Skin epidermis (tissue), 12 donors: ENCODE results near the gene GEMIN8.

ENCODE experiments used
- H3K27ac ChIP-seq, 21 experiments: fragments of 200-600 bp; sonication (generic) in 11 of 21; one replicate each; pipeline ENCODE4 v1.5.0; 2020; ENCODE audit warnings: mild to moderate bottlenecking in 3 of 21, inconsistent platforms in 2 of 21, moderate library complexity in 2 of 21
- H3K4me3 ChIP-seq, 7 experiments: fragments of 200-600 bp; sonication (generic) in 2 of 7; one replicate each; pipeline ENCODE4 v1.5.0; 2020; ENCODE audit warnings: inconsistent platforms in 2 of 7, mild to moderate bottlenecking in 2 of 7, moderate library complexity in 1 of 7

Gene GEMIN8

GRCh38 chrX:14029425-14030173, at the start of gene GEMIN8:
Gene GEMIN8, minus strand, starts transcription at chrX:14029892. Its CDS starts 8,414 bp downstream, at chrX:14021478.
- Histone ChIP-seq H3K4me3 (peak within 1 kb of the TSS; percentile 45 to 60 (median 53)), H3K27ac (peak within 1 kb of the TSS; percentile 39 to 96 (median 88))

DNA sequence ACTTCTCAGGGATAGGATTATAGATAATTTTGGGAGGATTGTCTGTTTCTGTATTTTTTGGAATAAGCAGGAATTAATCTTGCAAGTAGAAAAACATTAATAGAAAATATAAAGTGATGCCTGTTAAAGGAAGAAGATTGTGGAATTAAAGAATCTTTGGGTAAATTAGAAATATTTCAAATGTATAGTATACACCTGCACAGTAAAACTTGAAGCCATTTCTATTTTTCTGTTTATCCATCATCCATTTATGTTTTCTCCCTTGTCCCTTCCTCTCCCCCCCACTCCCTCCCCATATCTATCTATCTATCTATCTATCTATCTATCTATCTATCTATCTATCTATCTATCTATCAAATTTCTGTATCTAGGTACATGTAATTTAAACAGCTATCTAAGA, 46.9 kb upstream of the GEMIN8 start:
- Histone ChIP-seq H3K27ac (no peak overlapping the region), H3K4me3 (no peak overlapping the region)

DNA sequence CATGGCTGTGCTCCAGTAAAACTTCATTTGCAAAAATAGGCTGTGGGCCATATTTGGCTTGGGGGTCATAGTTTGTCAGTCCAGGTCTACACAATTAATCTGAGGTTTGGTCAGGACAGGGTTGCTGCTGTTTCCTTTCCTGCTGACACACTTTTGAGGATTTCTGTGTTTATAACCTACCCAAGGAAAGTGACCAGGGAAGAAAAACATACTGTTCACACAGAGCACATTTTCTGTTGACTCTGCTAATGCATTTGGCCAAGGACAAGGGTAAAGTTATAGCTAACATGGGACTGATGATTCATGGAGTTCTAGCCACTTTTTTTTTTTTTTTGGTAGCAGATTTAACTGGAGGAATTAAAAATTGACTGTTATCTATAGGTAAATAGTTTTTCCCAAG, 43.9 kb upstream of the GEMIN8 start:
- no peak overlapping the region for H3K4me3 ChIP-seq
- no peak overlapping the region for H3K27ac ChIP-seq

- Histone ChIP-seq H3K27ac (no peak overlapping the region), H3K4me3 (no peak overlapping the region)
Observed at GRCh38 chrX:14073071-14073470, 43.4 kb upstream of the GEMIN8 start.

- Histone ChIP-seq H3K4me3 (no peak overlapping the region), H3K27ac (no peak overlapping the region)
Observed at GRCh38 chrX:14065800-14066199, 36.1 kb upstream of the GEMIN8 start.

- no peak overlapping the region for H3K27ac ChIP-seq
- no peak overlapping the region for H3K4me3 ChIP-seq
Observed at GRCh38 chrX:14064626-14065432, 35.1 kb upstream of the GEMIN8 start.

GRCh38 chrX:14062524-14062923, 32.8 kb upstream of the GEMIN8 start:
- Histone ChIP-seq H3K27ac (no peak overlapping the region), H3K4me3 (no peak overlapping the region)

- no peak overlapping the region for H3K27ac ChIP-seq
- H3K4me3 ChIP-seq = no peak overlapping the region
Observed at GRCh38 chrX:14056206-14056605, 26.5 kb upstream of the GEMIN8 start.

- no peak overlapping the region for H3K4me3 ChIP-seq
- no peak overlapping the region for H3K27ac ChIP-seq
Observed at GRCh38 chrX:14051416-14051815, 21.7 kb upstream of the GEMIN8 start.

- Histone ChIP-seq H3K4me3 (no peak overlapping the region), H3K27ac (no peak overlapping the region)
Observed at GRCh38 chrX:14050709-14051108, 21.0 kb upstream of the GEMIN8 start.

DNA sequence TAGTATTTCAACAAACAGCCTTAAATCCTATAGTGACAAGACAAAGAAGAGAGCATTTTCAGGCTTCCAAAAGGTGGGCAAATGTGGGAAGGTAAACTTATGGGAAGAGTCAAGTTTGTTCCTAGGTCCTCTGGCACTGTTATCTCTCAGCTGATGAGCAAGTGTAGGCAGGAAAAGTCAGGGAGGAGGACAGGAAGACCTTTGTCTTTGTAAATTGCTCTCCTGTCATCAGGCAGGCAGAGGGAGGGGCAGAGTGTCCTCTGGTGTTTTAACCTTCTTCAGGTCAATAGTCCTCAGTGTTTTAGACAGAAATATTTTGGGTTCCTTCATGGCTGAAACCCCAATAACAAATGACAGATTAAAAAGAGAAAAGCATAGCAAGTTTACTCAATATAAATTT, 13.5 kb upstream of the GEMIN8 start:
- no peak overlapping the region for H3K4me3 ChIP-seq

DNA sequence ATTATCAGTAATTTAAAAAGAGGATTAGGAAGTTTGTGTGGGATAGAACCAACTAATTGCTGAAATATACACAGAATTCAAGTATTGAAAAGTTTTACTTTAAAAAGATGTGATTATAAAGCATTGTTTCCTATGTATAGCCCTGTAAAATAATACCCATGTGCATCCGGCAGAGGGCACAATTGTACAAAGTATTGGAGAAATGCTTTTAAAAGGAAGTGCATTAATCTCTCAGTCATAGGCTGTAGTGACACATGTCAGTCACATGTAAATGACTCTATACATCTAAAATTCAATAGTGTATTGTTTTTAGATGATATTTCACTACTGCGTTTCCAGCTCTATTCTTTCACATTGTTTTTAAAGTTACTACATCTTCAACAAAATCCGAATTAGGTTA, 9.7 kb upstream of the GEMIN8 start:
- no peak overlapping the region for H3K4me3 ChIP-seq
- no peak overlapping the region for H3K27ac ChIP-seq

More for the DNA sequence above, 13.5 kb upstream of the GEMIN8 start:
- no peak overlapping the region for H3K27ac ChIP-seq

DNA sequence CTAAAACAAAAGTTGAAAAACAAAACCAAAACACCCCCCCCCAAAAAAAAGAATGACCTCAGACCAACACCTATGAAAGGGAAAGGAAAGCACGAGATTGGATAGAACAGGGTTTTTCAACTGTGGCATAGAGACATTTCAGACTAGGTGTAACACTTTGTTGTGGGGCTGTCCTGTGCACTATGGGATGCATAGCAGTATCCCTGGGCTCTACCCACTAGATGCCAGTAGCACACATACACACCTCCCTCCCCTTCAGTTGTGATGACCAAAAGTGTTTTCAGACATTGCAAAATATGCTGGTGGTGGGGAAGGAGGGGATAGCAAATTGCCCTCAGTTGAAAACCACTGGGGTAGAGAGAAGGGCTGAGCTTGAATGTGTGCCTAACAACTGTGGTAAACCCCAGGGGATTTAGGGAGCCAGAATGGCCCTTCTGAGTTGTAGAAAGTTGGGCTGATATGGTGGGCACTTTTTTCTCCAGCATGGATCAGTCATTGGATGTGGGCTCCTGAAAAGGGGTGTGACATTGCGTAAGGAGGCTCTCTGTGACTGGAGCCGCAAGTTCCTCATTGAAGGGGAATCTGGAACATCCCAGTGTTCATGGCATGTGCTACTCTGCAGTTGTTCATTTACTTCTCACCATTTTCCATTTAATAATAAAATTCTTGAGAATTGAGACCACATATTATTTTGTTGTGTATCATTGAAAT, 8.8 kb upstream of the GEMIN8 start:
- no peak overlapping the region for H3K4me3 ChIP-seq
- no peak overlapping the region for H3K27ac ChIP-seq

DNA sequence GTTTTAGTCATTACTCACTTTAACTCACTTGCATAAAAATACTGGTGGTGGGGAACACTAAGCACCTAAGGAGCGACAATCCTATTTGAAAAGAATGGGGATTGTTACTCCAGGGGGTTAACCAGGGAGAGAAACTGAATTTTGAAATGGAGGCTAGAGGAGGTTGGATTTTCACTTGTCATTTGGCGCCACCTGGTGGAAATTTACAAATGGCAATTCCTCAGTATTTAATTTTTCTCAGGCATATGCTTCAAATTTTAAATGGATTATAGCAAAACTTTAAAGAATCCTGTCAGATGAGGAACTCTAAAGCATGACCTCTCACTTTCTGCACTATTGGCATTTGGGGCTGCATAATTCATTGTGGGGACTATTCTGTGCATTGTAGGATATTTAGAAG, 2.7 kb upstream of the GEMIN8 start:
- Histone ChIP-seq H3K27ac (peak overlapping the region in 1 of 21 experiments; percentile 1), H3K4me3 (no peak overlapping the region)

DNA sequence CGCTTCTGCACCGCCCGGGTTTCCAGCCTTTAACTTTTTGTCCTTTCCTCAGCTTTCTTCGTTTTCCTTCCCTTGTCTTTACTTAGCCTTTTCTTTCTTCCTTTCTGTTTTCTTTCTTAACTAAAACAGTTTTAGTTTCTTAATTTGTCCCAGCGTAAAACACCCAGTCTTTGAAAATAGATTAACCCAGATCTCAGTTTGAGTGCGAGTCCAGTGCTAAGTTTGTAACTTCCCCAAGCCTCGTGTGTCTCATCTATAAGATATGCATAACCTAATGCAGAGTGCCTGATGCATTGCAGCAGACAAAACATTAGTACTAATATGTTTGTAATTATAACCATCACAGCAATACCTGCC, 460 bp upstream of the GEMIN8 start:
- H3K27ac ChIP-seq = peak overlapping the region; percentile 39 to 96 (median 88)
- H3K4me3 ChIP-seq = peak overlapping the region; percentile 45 to 60 (median 53)

- peak overlapping the region in 20 of 21 experiments; percentile 68 to 96 (median 88) for H3K27ac ChIP-seq
- peak overlapping the region; percentile 45 to 60 (median 53) for H3K4me3 ChIP-seq
Observed at GRCh38 chrX:14029039-14029424, 660 bp downstream of the GEMIN8 start.

- H3K27ac ChIP-seq = peak overlapping the region in 11 of 21 experiments; percentile 79 to 94 (median 88)
- H3K4me3 ChIP-seq = peak overlapping the region in 2 of 7 experiments; percentile 54 to 60
Observed at GRCh38 chrX:14028473-14028872, 1.2 kb downstream of the GEMIN8 start.

- peak overlapping the region in 2 of 21 experiments; percentile 3 to 54 for H3K27ac ChIP-seq
- H3K4me3 ChIP-seq = no peak overlapping the region
Observed at GRCh38 chrX:14027511-14028019, 2.1 kb downstream of the GEMIN8 start.

GRCh38 chrX:14027036-14027435, 2.7 kb downstream of the GEMIN8 start:
- H3K27ac ChIP-seq = peak overlapping the region in 1 of 21 experiments; percentile 3
- no peak overlapping the region for H3K4me3 ChIP-seq

DNA sequence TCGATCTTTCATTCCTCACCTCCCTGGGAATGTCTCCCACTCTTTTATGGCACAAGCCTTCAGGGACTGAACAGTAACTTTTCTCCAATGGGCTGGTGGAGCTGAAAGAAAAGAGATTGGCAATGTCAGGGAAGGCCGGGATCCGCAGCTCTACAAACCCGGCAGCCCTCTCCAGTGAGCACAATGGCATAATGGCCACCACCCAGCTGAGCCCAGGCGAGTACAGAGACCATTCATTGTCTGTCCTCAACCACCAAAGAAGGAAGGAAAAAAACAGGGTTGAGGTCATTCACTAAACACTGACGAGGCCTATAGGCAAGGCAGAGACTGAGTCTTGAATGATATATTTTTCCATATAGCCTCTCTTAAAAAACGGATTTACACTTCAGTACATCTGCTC, 3.6 kb downstream of the GEMIN8 start:
- Histone ChIP-seq H3K27ac (no peak overlapping the region), H3K4me3 (no peak overlapping the region)
